ENCODE measurements around the gene OR10P1. TPM values are rescaled to one million over a fixed set of nuclear protein-coding genes. Genes with fewer than 3 reads are reported as not detected.
A peak's percentile ranks its signal among the peaks of the same experiment; 100 is the strongest.
"Not testable (repeated sequence)": the region's sequence is repeated elsewhere in the genome, so short reads cannot be mapped to it uniquely, and the experiment has no call there.

OR10P1 gene
- total RNA-seq: not detected

- Mint-ChIP-seq H3K9me3 (no peaks in the 10 kb centered on the region), H3K4me3 (peak within 1 kb of the TSS; percentile 30), H3K4me1 (ENCODE audit: low read depth in 2 of 2) (peaks cover 2 to 4% of the 10 kb centered on the region in 2 donors), H3K36me3 (no peaks in the 10 kb centered on the region), H3K27ac (no peak within 1 kb of the TSS), H3K27me3 (peaks cover 17 to 30% of the 10 kb centered on the region in 2 donors)
- DNase-seq (ENCODE audit: low spot score) (no peak), ATAC-seq (peak in 1 of 2 donors; percentile 59)
Observed at GRCh38 chr12:55636853-55637252, at the start of gene OR10P1. TSS of gene OR10P1 (plus strand) at chr12:55636892. CDS start at chr12:55636892, 0 bp downstream.

- H3K4me1 Mint-ChIP-seq (ENCODE audit: low read depth in 2 of 2); DNase-seq (ENCODE audit: low spot score); H3K27ac Mint-ChIP-seq; H3K9me3 Mint-ChIP-seq; H3K4me3 Mint-ChIP-seq; ATAC-seq; H3K36me3 Mint-ChIP-seq: not testable (repeated sequence)
- H3K27me3 Mint-ChIP-seq: peaks cover 36 to 51% of the 10 kb centered on the region in 2 donors
Observed at GRCh38 chr12:55590152-55590551, 46.5 kb upstream of the OR10P1 start.

DNA sequence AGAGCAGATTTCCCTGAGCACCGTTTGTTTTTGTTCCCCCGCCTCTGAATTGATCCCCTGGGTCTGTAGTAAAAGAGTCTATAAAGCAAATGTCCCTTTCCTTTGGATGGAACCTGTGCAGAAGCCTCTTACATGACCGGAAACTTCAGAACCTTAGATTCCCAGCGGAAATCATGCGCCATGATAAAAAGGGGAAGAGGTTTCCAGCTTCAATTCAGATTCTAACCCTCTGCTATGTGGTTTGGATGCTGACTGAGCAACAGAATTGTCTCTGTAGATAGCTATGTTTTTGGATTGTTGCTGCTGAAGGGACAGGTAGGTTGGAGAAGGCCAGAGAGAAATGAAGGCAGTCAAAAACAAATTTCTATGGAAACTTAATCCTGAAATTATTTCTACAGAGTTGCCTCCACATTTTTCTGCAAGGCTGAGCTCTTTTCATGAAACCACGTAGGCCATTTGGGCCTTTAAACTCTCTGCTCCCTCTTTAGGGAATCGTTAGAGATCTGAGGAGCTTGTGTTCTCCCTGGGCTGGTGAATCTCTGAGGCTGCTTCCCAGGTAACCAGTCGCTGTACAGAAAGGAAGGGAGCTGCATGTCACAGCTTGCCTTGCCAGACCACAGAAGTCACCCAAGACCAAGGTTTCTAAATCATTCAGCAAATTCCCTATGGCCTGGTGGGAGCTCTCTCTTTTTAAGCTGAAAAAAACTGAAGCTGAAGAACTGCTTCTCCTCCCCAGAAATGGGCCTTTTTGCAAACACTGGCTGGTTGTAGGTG is 28.7 kb upstream of the OR10P1 start:
- no peak overlapping the region for H3K4me3 Mint-ChIP-seq
- H3K27me3 Mint-ChIP-seq: peaks cover 21 to 36% of the 10 kb centered on the region in 2 donors

DNA sequence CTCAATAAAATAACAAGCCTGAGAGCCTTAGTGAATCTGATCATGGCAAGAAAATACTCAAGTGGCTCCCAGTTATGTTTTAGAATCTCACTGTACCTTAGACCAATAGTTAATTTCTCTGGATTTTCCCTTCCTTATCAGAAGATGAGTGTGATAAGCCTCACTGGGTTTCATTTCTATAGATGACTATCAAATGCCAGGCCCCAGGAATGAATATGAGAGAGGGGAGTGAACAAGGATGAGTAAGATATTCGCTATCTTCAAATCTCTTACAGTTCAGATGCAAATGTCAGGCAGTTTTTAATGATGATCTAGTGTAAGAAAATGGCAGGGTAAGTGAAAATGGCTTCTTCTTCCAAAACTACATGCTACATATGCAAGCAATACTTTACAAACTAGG is 26.1 kb upstream of the OR10P1 start:
- ATAC-seq: no peak
- H3K27me3 Mint-ChIP-seq: peaks cover 32 to 39% of the 10 kb centered on the region in 2 donors

More for the DNA sequence above, 28.7 kb upstream of the OR10P1 start:
- ATAC-seq (no peak), DNase-seq (ENCODE audit: low spot score) (no peak)
- no peaks in the 10 kb centered on the region for H3K4me1 Mint-ChIP-seq (ENCODE audit: low read depth in 2 of 2)
- H3K27ac Mint-ChIP-seq: no peak overlapping the region
- H3K9me3 Mint-ChIP-seq: no peaks in the 10 kb centered on the region
- no peaks in the 10 kb centered on the region for H3K36me3 Mint-ChIP-seq

DNA sequence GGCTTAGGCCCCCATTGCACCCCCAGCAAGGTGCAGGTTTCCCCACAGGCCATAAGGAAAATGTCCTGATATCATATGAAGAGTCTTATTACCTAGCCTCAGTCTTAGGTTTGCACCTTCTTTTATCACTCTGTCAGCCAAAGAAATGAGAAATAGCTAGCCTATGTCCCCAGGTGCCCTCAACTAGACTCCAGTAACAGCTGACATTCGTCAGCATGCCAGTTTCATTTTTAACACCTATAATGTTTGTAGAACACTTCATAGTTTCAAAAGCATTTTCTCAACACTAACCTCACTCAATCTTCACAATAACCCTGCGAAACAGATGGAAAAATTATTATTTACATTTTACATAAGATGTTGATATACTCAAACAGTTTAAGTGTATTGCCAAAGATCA is 24.0 kb upstream of the OR10P1 start:
- no peak for DNase-seq (ENCODE audit: low spot score)
- Mint-ChIP-seq H3K27ac (no peak overlapping the region), H3K9me3 (peaks cover 3% of the 10 kb centered on the region), H3K36me3 (peaks cover 7% of the 10 kb centered on the region), H3K4me3 (no peak overlapping the region), H3K4me1 (ENCODE audit: low read depth in 2 of 2) (no peaks in the 10 kb centered on the region), H3K27me3 (peaks cover 38 to 45% of the 10 kb centered on the region in 2 donors)
- no peak for ATAC-seq

More for the DNA sequence above, 26.1 kb upstream of the OR10P1 start:
- no peak overlapping the region for H3K4me3 Mint-ChIP-seq
- no peak for DNase-seq (ENCODE audit: low spot score)
- H3K36me3 Mint-ChIP-seq: peaks cover 7% of the 10 kb centered on the region
- no peak overlapping the region for H3K27ac Mint-ChIP-seq
- H3K9me3 Mint-ChIP-seq: peaks cover 3% of the 10 kb centered on the region
- no peaks in the 10 kb centered on the region for H3K4me1 Mint-ChIP-seq (ENCODE audit: low read depth in 2 of 2)

DNA sequence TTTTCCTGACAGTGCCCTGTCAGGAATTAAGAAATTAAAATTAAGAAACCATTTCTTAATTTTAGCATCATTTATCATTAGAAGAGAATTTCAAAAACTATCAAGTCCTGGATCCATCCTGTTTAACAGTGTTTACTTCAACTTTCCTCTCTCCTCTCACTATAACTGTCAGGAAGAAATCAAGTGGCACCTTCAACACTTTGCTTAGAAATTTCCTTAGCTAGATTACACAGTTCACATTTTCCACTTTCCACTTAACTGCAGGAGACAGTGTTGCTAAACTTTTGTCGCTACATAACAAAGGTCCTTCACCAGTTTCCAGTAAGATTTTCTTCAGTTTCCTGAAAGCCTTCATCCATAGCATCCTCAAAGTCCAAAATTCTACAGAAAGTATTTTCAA is 21.9 kb upstream of the OR10P1 start:
- Mint-ChIP-seq H3K4me1 (ENCODE audit: low read depth in 2 of 2) (no peaks in the 10 kb centered on the region), H3K27ac (no peak overlapping the region), H3K36me3 (peaks cover 7% of the 10 kb centered on the region), H3K9me3 (peaks cover 3% of the 10 kb centered on the region), H3K27me3 (peaks cover 40 to 44% of the 10 kb centered on the region in 2 donors), H3K4me3 (no peak overlapping the region)
- no peak for ATAC-seq
- no peak for DNase-seq (ENCODE audit: low spot score)

DNA sequence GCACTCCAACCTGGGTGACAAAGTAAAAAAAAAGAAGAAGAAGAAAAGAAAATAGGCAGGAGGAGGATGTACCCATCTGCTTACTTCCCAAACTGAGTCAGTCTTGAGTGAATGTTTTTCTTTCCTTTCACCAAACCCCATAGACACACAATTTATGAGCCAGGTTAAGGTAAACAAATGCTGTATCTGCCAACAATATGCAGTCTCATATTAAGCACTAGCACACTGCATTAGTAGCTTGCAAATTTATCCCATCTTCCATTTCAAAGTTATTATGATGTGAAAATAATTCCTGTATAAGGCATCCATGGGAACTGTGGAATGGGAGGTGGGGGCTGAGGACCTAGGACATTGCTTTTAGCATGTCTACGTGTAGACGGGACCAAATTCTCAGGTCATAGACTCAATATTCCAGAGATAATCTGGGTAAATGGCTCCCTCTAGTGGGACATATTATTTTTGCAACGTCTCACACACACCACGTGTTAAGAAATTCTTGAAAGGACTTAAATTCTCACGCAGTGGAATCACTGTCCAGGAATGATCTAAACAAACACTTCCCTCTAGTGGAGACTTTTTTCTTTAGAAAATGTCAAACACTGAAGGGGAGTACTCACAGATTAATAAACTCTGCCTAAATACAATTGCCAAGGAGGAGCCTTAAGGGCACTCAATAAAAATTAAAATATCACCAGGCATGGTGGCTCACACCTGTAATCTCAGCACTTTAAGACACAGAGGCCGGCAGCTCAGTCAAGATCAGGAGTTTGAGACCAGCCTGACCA is 17.1 kb upstream of the OR10P1 start:
- H3K27me3 Mint-ChIP-seq: peaks cover 33 to 59% of the 10 kb centered on the region in 2 donors

DNA sequence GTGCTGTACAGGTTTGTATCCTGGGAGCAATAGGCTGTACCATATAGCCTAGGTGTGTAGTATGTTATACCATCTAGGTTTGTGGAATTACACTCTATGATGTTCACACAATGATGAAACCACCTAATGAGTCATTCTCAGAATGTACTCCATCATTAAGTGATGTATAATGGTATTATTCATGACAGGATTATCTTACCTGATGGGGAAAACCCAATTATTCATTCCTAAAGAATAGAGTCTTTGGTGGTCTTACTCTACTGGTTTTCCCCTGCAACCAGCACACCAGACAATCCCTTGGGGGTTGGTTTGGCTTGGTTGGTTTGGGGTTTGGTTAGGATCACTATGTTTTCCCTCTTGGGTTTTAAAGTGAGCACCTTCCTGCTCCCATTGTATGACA is 12.6 kb upstream of the OR10P1 start:
- Mint-ChIP-seq H3K4me3 (no peak overlapping the region), H3K36me3 (no peaks in the 10 kb centered on the region), H3K9me3 (no peaks in the 10 kb centered on the region), H3K27ac (no peak overlapping the region), H3K27me3 (peaks cover 18 to 25% of the 10 kb centered on the region in 2 donors), H3K4me1 (ENCODE audit: low read depth in 2 of 2) (peaks cover 2% of the 10 kb centered on the region in 2 donors)
- peak in 1 of 2 donors; percentile 59 for ATAC-seq
- DNase-seq (ENCODE audit: low spot score): no peak

More for the DNA sequence above, 17.1 kb upstream of the OR10P1 start:
- H3K4me1 Mint-ChIP-seq (ENCODE audit: low read depth in 2 of 2): no peaks in the 10 kb centered on the region
- peak; percentile 76 to 77 for ATAC-seq
- H3K9me3 Mint-ChIP-seq: peaks cover 3% of the 10 kb centered on the region
- no peak overlapping the region for H3K27ac Mint-ChIP-seq
- H3K4me3 Mint-ChIP-seq: no peak overlapping the region
- H3K36me3 Mint-ChIP-seq: peaks cover 7% of the 10 kb centered on the region
- DNase-seq (ENCODE audit: low spot score): no peak

DNA sequence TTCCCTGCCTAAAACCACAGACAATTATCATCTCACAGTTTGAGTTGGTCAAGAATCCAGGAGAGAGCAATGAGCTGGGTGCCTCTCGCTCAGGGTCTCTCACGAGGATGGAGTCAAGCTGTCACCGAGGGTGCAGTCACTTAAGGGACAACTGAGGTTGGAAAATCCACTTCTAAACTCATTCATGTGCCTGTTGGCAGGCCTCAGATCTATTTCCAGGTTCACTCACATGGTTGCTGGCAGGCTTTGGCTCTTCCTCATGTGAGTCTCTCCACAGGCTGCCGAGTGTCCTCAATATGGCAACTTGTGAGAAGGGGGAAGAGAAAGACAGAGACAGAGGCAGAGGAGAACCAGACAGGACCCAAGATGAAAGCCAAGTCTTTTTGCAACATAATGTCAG is 10.5 kb upstream of the OR10P1 start:
- Mint-ChIP-seq H3K36me3 (no peaks in the 10 kb centered on the region), H3K4me1 (ENCODE audit: low read depth in 2 of 2) (peaks cover 2 to 6% of the 10 kb centered on the region in 2 donors), H3K27me3 (peaks cover 14 to 21% of the 10 kb centered on the region in 2 donors), H3K4me3 (no peak overlapping the region), H3K9me3 (no peaks in the 10 kb centered on the region), H3K27ac (no peak overlapping the region)
- DNase-seq (ENCODE audit: low spot score): no peak
- ATAC-seq: no peak

- no peaks in the 10 kb centered on the region for H3K36me3 Mint-ChIP-seq
- peak in 1 of 2 donors; percentile 32 for ATAC-seq
- peaks cover 0 to 28% of the 10 kb centered on the region in 2 donors for H3K27me3 Mint-ChIP-seq
- H3K4me1 Mint-ChIP-seq (ENCODE audit: low read depth in 2 of 2): peaks cover 2 to 6% of the 10 kb centered on the region in 2 donors
- no peak for DNase-seq (ENCODE audit: low spot score)
- H3K27ac Mint-ChIP-seq: no peak overlapping the region
- H3K4me3 Mint-ChIP-seq: no peak overlapping the region
- no peaks in the 10 kb centered on the region for H3K9me3 Mint-ChIP-seq
Observed at GRCh38 chr12:55629058-55629841, 7.4 kb upstream of the OR10P1 start.

DNA sequence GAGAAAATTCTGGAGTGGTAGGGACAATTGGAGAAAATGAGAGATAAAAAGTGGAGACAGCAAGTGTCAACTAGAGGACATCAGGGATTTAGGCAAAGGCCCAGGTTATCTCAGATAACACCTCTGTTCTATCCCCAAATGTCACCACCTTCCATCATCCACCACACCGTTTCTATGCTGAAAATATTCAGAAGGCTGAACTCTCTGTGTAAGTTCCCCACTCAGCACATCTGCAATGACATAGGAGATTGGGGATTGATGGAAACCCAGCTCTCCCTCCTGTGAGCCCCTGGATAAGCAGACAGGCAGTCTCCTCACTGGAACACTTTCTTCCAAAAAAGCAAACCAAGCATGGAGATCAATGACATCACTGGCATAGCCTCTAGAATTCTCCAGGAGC is 5.6 kb upstream of the OR10P1 start:
- H3K9me3 Mint-ChIP-seq: no peaks in the 10 kb centered on the region

GRCh38 chr12:55631733-55632132 is 5.0 kb upstream of the OR10P1 start:
- Mint-ChIP-seq H3K27ac (no peak overlapping the region), H3K9me3 (no peaks in the 10 kb centered on the region)

More for the DNA sequence above, 5.6 kb upstream of the OR10P1 start:
- Mint-ChIP-seq H3K36me3 (no peaks in the 10 kb centered on the region), H3K27me3 (peaks cover 0 to 26% of the 10 kb centered on the region in 2 donors), H3K4me3 (no peak overlapping the region), H3K4me1 (ENCODE audit: low read depth in 2 of 2) (peaks cover 2 to 6% of the 10 kb centered on the region in 2 donors), H3K27ac (no peak overlapping the region)
- ATAC-seq (no peak), DNase-seq (ENCODE audit: low spot score) (no peak)

GRCh38 chr12:55633151-55633550 is 3.5 kb upstream of the OR10P1 start:
- Mint-ChIP-seq H3K9me3 (no peaks in the 10 kb centered on the region), H3K36me3 (no peaks in the 10 kb centered on the region), H3K4me3 (no peak overlapping the region), H3K27ac (no peak overlapping the region), H3K27me3 (peaks cover 11 to 33% of the 10 kb centered on the region in 2 donors), H3K4me1 (ENCODE audit: low read depth in 2 of 2) (peaks cover 6% of the 10 kb centered on the region in 2 donors)
- DNase-seq (ENCODE audit: low spot score) (no peak), ATAC-seq (no peak)

More at GRCh38 chr12:55631733-55632132, 5.0 kb upstream of the OR10P1 start:
- DNase-seq (ENCODE audit: low spot score) (no peak), ATAC-seq (no peak)
- Mint-ChIP-seq H3K4me3 (no peak overlapping the region), H3K27me3 (peaks cover 0 to 26% of the 10 kb centered on the region in 2 donors), H3K4me1 (ENCODE audit: low read depth in 2 of 2) (peaks cover 2 to 6% of the 10 kb centered on the region in 2 donors), H3K36me3 (no peaks in the 10 kb centered on the region)
